H1 (cell line): ENCODE measurements around the gene ZNF511. TPM values are rescaled to one million over a fixed set of nuclear protein-coding genes. Genes with fewer than 3 reads are reported as not detected.

Source experiments
- CTCF ChIA-PET: fragments of 300-600 bp; sonication (Branson Sonifier 250); formaldehyde crosslinking; loops from one replicate; lab custom pipeline; 2021; ENCODE audit not compliant: partially characterized antibody; lab: Charles Lee
- POLR2A ChIA-PET: fragments of 300-600 bp; sonication (Branson Sonifier 250); formaldehyde crosslinking; loops from one replicate; lab custom pipeline; 2021; ENCODE audit warnings: inconsistent platforms; ENCODE audit not compliant: partially characterized antibody; lab: Charles Lee
- DNase-seq, 2 experiments: peaks; one replicate each; pipeline versions ENCODE4 v3.0.0 to v3.0.0-alpha.2; 2010 to 2022; ENCODE audit warnings: low spot score in 2 of 2, low read depth in 1 of 2, mixed read lengths in 1 of 2
- FAIRE-seq: peaks from 2 replicates; lab custom pipeline; 2011; peaks lifted over from hg19 to GRCh38; lab: Jason Lieb, UNC
- H2AFZ ChIP-seq: 2 replicates; pipeline ENCODE4 v1.8.1; 2012; ENCODE audit warnings: low read length, inconsistent platforms
- H2AK5ac ChIP-seq: 2 replicates; pipeline ENCODE4 v1.6.1; 2013; ENCODE audit warnings: low read depth, low read length
- H2BK120ac ChIP-seq: replicated peaks from 2 replicates; pipeline ENCODE3; 2013; ENCODE audit warnings: low read depth, low read length, inconsistent platforms
- H2BK12ac ChIP-seq: 2 replicates; pipeline ENCODE4 v1.6.1; 2013; ENCODE audit warnings: low read depth, low read length
- H2BK15ac ChIP-seq: 2 replicates; pipeline ENCODE4 v1.6.1; 2013; ENCODE audit warnings: low read length
- H2BK20ac ChIP-seq: 2 replicates; pipeline ENCODE4 v1.6.1; 2013; ENCODE audit warnings: low read length
- H2BK5ac ChIP-seq: 2 replicates; pipeline ENCODE4 v1.6.1; 2013; ENCODE audit warnings: low read depth, low read length
- H3K14ac ChIP-seq: 2 replicates; pipeline ENCODE4 v1.6.1; 2013; ENCODE audit warnings: inconsistent platforms; ENCODE audit not compliant: insufficient read length
- H3K18ac ChIP-seq: 2 replicates; pipeline ENCODE4 v1.6.1; 2013; ENCODE audit warnings: low read length; ENCODE audit errors: extremely low read depth
- H3K23ac ChIP-seq: 2 replicates; pipeline ENCODE4 v1.6.1; 2013; ENCODE audit warnings: inconsistent platforms; ENCODE audit not compliant: insufficient read length
- H3K23me2 ChIP-seq: 2 replicates; pipeline ENCODE4 v1.6.1; 2013; ENCODE audit warnings: low read depth, low read length
- H3K27ac ChIP-seq: 2 replicates; pipeline ENCODE4 v1.6.1; 2011; ENCODE audit warnings: low read depth, low read length, inconsistent platforms
- H3K27me3 ChIP-seq, 4 experiments: replicated peaks in 1 of 4; 1 replicate in 1 of 4; 2 replicates in 3 of 4; pipeline versions ENCODE4 v1.6.1 to v1.8.1; 2011 to 2013; ENCODE audit warnings: low read length in 3 of 4, mild to moderate bottlenecking in 3 of 4, inconsistent platforms in 2 of 4, mixed read lengths in 2 of 4, moderate library complexity in 1 of 4; ENCODE audit not compliant: control insufficient read depth in 3 of 4, insufficient read depth in 3 of 4; ENCODE audit errors: extremely low read depth in 1 of 4
- H3K36me3 ChIP-seq, 4 experiments: 2 replicates each; pipeline versions ENCODE4 v1.6.1 to v1.8.1; 2011 to 2013; ENCODE audit warnings: mild to moderate bottlenecking in 4 of 4, low read length in 3 of 4, moderate library complexity in 2 of 4, control low read depth in 1 of 4, inconsistent platforms in 1 of 4; ENCODE audit not compliant: insufficient read depth in 4 of 4, control insufficient read depth in 2 of 4
- H3K4ac ChIP-seq: replicated peaks from 2 replicates; pipeline ENCODE3; 2013; ENCODE audit warnings: low read length, low read depth, mixed read lengths, inconsistent platforms; ENCODE audit not compliant: insufficient read length
- H3K4me1 ChIP-seq, 4 experiments: replicated peaks in 1 of 4; 1 replicate in 1 of 4; 2 replicates in 3 of 4; pipeline versions ENCODE4 v1.6.1 to v1.8.1; 2011 to 2013; ENCODE audit warnings: low read length in 3 of 4, inconsistent platforms in 2 of 4, mixed read lengths in 1 of 4; ENCODE audit not compliant: insufficient read depth in 4 of 4, control insufficient read depth in 3 of 4
- H3K4me2 ChIP-seq, 2 experiments: 2 replicates each; pipeline versions ENCODE4 v1.6.1 to v1.8.1; 2011 to 2013; ENCODE audit warnings: low read depth in 2 of 2, low read length in 2 of 2, control low read depth in 1 of 2, inconsistent platforms in 1 of 2, mild to moderate bottlenecking in 1 of 2; ENCODE audit not compliant: insufficient read depth in 1 of 2
- H3K4me3 ChIP-seq, 4 experiments: fragments of 200-600, 300-600 bp in 1 of 4; sonication (generic), shearing (Covaris generic), sonication (Bioruptor Twin) in 1 of 4; 2 replicates each; pipeline versions ENCODE4 v1.5.1 to v1.8.1; 2011 to 2016; ENCODE audit warnings: low read length in 4 of 4, low read depth in 3 of 4, control low read depth in 2 of 4, inconsistent platforms in 2 of 4, mild to moderate bottlenecking in 2 of 4, mixed read lengths in 1 of 4, moderate library complexity in 1 of 4; ENCODE audit not compliant: insufficient read depth in 2 of 4; ENCODE audit errors: extremely low read depth in 1 of 4
- H3K56ac ChIP-seq: replicated peaks from 2 replicates; pipeline ENCODE3; 2013; ENCODE audit warnings: low read depth, mild to moderate bottlenecking, mixed read lengths, low read length, inconsistent platforms; ENCODE audit not compliant: insufficient read length
- H3K79me1 ChIP-seq: 2 replicates; pipeline ENCODE4 v1.6.1; 2013; ENCODE audit warnings: low read depth, low read length, control low read depth
- H3K79me2 ChIP-seq, 2 experiments: 2 replicates each; pipeline versions ENCODE4 v1.6.1 to v1.8.1; 2012 to 2013; ENCODE audit warnings: low read length in 2 of 2, mild to moderate bottlenecking in 2 of 2, inconsistent platforms in 1 of 2; ENCODE audit not compliant: insufficient read depth in 2 of 2, control insufficient read depth in 1 of 2
- H3K9ac ChIP-seq, 4 experiments: replicated peaks in 1 of 4; 1 replicate in 1 of 4; 2 replicates in 3 of 4; pipeline versions ENCODE4 v1.6.1 to v1.8.1; 2011 to 2013; ENCODE audit warnings: low read depth in 3 of 4, low read length in 3 of 4, control low read depth in 2 of 4, mild to moderate bottlenecking in 2 of 4, moderate library complexity in 2 of 4, inconsistent platforms in 1 of 4; ENCODE audit errors: extremely low read depth in 1 of 4
- H3K9me3 ChIP-seq, 2 experiments: 2 replicates each; pipeline versions ENCODE4 v1.6.1 to v1.8.1; 2012 to 2013; ENCODE audit warnings: mild to moderate bottlenecking in 2 of 2, moderate library complexity in 2 of 2, control low read depth in 1 of 2, inconsistent platforms in 1 of 2, low read depth in 1 of 2, low read length in 1 of 2, mixed read lengths in 1 of 2; ENCODE audit not compliant: insufficient read depth in 2 of 2
- H4K20me1 ChIP-seq, 2 experiments: replicated peaks in 1 of 2; 2 replicates each; pipeline versions ENCODE3 to v1.8.1; 2011 to 2013; ENCODE audit warnings: inconsistent platforms in 2 of 2, low read length in 2 of 2, mild to moderate bottlenecking in 1 of 2; ENCODE audit not compliant: insufficient read depth in 2 of 2, control insufficient read depth in 1 of 2
- H4K5ac ChIP-seq: 2 replicates; pipeline ENCODE4 v1.6.1; 2013; ENCODE audit warnings: low read length, low read depth, mixed read lengths, inconsistent platforms; ENCODE audit not compliant: insufficient read length
- H4K8ac ChIP-seq: 2 replicates; pipeline ENCODE4 v1.8.0; 2013; ENCODE audit warnings: mild to moderate bottlenecking, moderate library complexity, low read length, inconsistent platforms; ENCODE audit not compliant: insufficient read depth; ENCODE audit errors: extremely low read depth
- H4K91ac ChIP-seq: replicated peaks from 2 replicates; pipeline ENCODE3; 2013; ENCODE audit warnings: low read length, mixed read lengths, inconsistent platforms; ENCODE audit not compliant: insufficient read length
- CBX8 ChIP-seq: fragments of 300-800, 300-1000 bp; sonication (generic); IDR thresholded peaks from 2 replicates; pipeline ENCODE4 v1.7.1; 2016; ENCODE audit warnings: low read depth, low read length, borderline replicate concordance
- EZH2 ChIP-seq: fragments of 200-600 bp; sonication (generic); IDR thresholded peaks from 2 replicates; pipeline ENCODE4 v1.7.1; 2012; ENCODE audit warnings: low read depth, mild to moderate bottlenecking, moderate library complexity, low read length, inconsistent platforms; ENCODE audit not compliant: severe bottlenecking
- HDAC6 ChIP-seq: IDR thresholded peaks from one replicate; pipeline ENCODE4 v1.7.1; 2012; ENCODE audit warnings: low read depth, mild to moderate bottlenecking, inconsistent platforms, low read length, moderate library complexity
- MAFK ChIP-seq: IDR thresholded peaks from 2 replicates; pipeline ENCODE4 v1.6.1; 2012; ENCODE audit warnings: low read depth, mild to moderate bottlenecking, improper control_type of control experiment, low read length
- NANOG ChIP-seq: IDR thresholded peaks from 2 replicates; pipeline ENCODE4 v1.6.1; 2011; ENCODE audit warnings: low read length, low read depth, mild to moderate bottlenecking, inconsistent platforms; ENCODE audit not compliant: insufficient read depth, poor library complexity, severe bottlenecking
- RAD21 ChIP-seq, 2 experiments: IDR thresholded peaks in 1 of 2; conservative IDR thresholded peaks in 1 of 2; 2 replicates each; pipeline ENCODE4 v1.6.1; 2011; ENCODE audit warnings: low read depth in 2 of 2, low read length in 2 of 2, improper control_type of control experiment in 1 of 2, inconsistent platforms in 1 of 2, mild to moderate bottlenecking in 1 of 2, moderate library complexity in 1 of 2
- RXRA ChIP-seq: IDR thresholded peaks from 2 replicates; pipeline ENCODE4 v1.6.1; 2011; ENCODE audit warnings: low read depth, mild to moderate bottlenecking, low read length, moderate library complexity; ENCODE audit not compliant: insufficient read depth
- SP1 ChIP-seq: IDR thresholded peaks from 2 replicates; pipeline ENCODE4 v1.6.1; 2011; ENCODE audit warnings: low read depth, low read length
- TAF1 ChIP-seq: IDR thresholded peaks from 2 replicates; pipeline ENCODE4 v1.6.1; 2011; ENCODE audit warnings: mild to moderate bottlenecking, low read depth, low read length
- YY1 ChIP-seq: IDR thresholded peaks from 2 replicates; pipeline ENCODE4 v1.6.1; 2011; ENCODE audit warnings: low read depth, mild to moderate bottlenecking, low read length
- WGBS, 2 experiments: shearing (Covaris generic) in 1 of 2; methylation state at CpG; one replicate each; pipeline versions ENCODE4 v1.1.6 to v1.1.7; 2013 to 2015; ENCODE audit warnings: low lambda C conversion rate in 2 of 2, mixed read lengths in 2 of 2, inconsistent platforms in 1 of 2, low coverage in 1 of 2, missing lambda C conversion rate in 1 of 2; ENCODE audit not compliant: insufficient replicate concordance in 2 of 2, insufficient coverage in 1 of 2, insufficient read length in 1 of 2; ENCODE audit errors: extremely low coverage in 1 of 2, missing lambda C conversion rate in 1 of 2; 5-methylcytosine and 5-hydroxymethylcytosine counted together
- polyA plus RNA-seq, 7 experiments: library from polyadenylated mRNA; depleted of rRNA in 3 of 7; stranded (reverse) in 5 of 7; unstranded in 2 of 7; fragments of >200 nt in 5 of 7; fragments of 200-250 nt in 2 of 7; gene quantifications; 1 replicate in 5 of 7; 2 replicates in 1 of 7; 4 replicates in 1 of 7; pipeline versions ENCODE4 v1.2.1 to v1.2.3, GENCODE V29; 2011 to 2013; ENCODE audit warnings: missing spikeins in 2 of 7, mixed read lengths in 2 of 7
- total RNA-seq: library from RNA; stranded (reverse); fragmentation: NEBNext Ultra II Directional; extraction: Animal tissue kit (Norgen Biotek cat#: 25700); gene quantifications from 2 replicates; pipeline ENCODE4 v1.2.1, GENCODE V29; 2021
- TF ChIP-seq, protein P1 (sequence below): IDR thresholded peaks from 2 replicates; pipeline ENCODE4 v1.6.1; 2012; ENCODE audit warnings: inconsistent platforms

The ZNF511 gene
- total and polyA plus RNA-seq, 2 of the 8 experiments (the other 6 are each of a cell fraction or from before 2014, with no cell fraction given), result 55.4 to 71.7 TPM

GRCh38 chr10:133353202-133353959 lies 44.7 kb downstream of the ZNF511 start:
- H3K36me3 ChIP-seq, result no peaks in the 10 kb centered on the region; a peak in 2 of 8 replicates
- no peak overlapping the region for H4K91ac ChIP-seq
- no peak overlapping the region for H3K14ac ChIP-seq
- H2BK5ac ChIP-seq, result no peak overlapping the region
- H3K79me2 ChIP-seq, result no peaks in the 10 kb centered on the region
- CTCF ChIA-PET, result interaction anchor here (1.0 to 4.9 kb wide), 5 partner anchors 8 to 46 kb away, joined by 4 to 57 read pairs (median 7); no protein-coding TSS in a partner anchor
- 75% methylated on average over 14 of the region's 16 CpGs; no CpG with 5 or more reads in 1 of the 2 experiments for WGBS, 2 experiments
- peaks cover 7 to 23% of the 10 kb centered on the region in 2 experiments for H4K20me1 ChIP-seq
- H2AK5ac ChIP-seq, result no peak overlapping the region
- H2AFZ ChIP-seq, result no peak overlapping the region
- no peak overlapping the region for H3K4me3 ChIP-seq
- H4K5ac ChIP-seq, result no peak overlapping the region
- H3K18ac ChIP-seq, result no peak overlapping the region
- H2BK20ac ChIP-seq, result no peak overlapping the region
- H3K4ac ChIP-seq, result no peak overlapping the region
- H3K4me2 ChIP-seq, result no peak overlapping the region
- no peak overlapping the region for H3K9ac ChIP-seq
- H2BK12ac ChIP-seq, result no peak overlapping the region
- no peak overlapping the region for H3K23ac ChIP-seq
- H3K56ac ChIP-seq, result no peak overlapping the region
- H2BK15ac ChIP-seq, result no peak overlapping the region
- no peaks in the 10 kb centered on the region for H3K9me3 ChIP-seq
- H2BK120ac ChIP-seq, result no peak overlapping the region
- peaks cover 10% of the 10 kb centered on the region; the same call in 1 of the 2 replicates for H3K23me2 ChIP-seq
- peak in 1 of 2 experiments; percentile 56 for DNase-seq
- H3K79me1 ChIP-seq, result no peaks in the 10 kb centered on the region; the same call in 1 of the 2 replicates
- no peak overlapping the region; the same call in 1 of the 2 replicates for H4K8ac ChIP-seq
- H3K4me1 ChIP-seq, result peaks cover 0 to 15% (median 5%) of the 10 kb centered on the region in 4 experiments; a peak in 4 of 7 replicates
- POLR2A ChIA-PET, result interaction anchor here (0.9 to 2.7 kb wide), 10 partner anchors 8 to 149 kb away, joined by 3 to 9 read pairs (median 4); partner anchors contain the start of gene CALY
- H3K27me3 ChIP-seq, result no peaks in the 10 kb centered on the region; a peak in 1 of 7 replicates
- no peak for FAIRE-seq
- no peak overlapping the region for H3K27ac ChIP-seq
- TF ChIP-seq RAD21 (IDR thresholded peaks at IDR 0.05 in 1 of 2, conservative IDR thresholded peaks at IDR 0.05 in 1 of 2; ENCODE audit: low read depth in 2 of 2, low read length in 2 of 2), result no peak
- no peak for TF ChIP-seq MAFK
- TF ChIP-seq SP1, result no peak
- TF ChIP-seq HDAC6, result no peak
- no peak for TF ChIP-seq EZH2
- no peak for TF ChIP-seq RXRA
- no peak for TF ChIP-seq NANOG
- no peak for TF ChIP-seq TAF1
- TF ChIP-seq, protein P1, sequence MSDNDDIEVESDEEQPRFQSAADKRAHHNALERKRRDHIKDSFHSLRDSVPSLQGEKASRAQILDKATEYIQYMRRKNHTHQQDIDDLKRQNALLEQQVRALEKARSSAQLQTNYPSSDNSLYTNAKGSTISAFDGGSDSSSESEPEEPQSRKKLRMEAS, result no peak
- no peak for TF ChIP-seq YY1
- no peak for TF ChIP-seq CBX8
